ENCODE results near the gene MPL.

Gene MPL

DNA sequence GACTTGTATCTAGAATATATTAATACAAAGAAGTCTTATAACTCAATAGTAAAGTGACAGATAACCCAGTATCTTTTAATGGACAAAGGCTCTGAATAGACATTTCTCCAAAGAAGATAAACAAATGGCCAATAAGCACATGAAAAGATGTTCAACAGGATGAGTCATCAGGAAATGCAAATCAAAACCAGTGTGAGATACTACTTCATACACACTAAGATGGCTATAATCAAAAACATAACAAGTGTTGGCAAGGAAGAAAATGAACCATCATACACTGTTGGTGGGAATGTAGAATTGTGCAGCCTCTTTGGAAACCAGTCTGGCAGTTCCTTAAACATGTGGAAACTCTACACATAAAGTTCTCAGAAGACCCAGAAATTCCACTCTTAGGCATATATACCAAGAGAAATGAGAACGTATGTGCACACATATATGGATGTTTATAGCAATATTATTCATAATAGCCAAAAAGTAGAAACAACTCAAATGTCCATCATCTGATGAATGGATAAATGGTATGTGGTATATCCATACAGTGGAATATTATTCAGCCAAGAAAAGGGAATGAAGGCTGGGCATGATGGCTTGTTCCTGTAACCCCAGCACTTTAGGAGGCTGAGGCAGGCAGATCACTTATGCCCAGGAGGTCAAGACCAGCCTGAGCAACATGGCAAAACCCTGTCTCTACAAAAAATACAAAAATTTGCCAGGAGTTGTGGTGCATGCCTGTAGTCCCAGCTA lies 9.9 kb upstream of the MPL start:
- DNase-seq: no peak

DNA sequence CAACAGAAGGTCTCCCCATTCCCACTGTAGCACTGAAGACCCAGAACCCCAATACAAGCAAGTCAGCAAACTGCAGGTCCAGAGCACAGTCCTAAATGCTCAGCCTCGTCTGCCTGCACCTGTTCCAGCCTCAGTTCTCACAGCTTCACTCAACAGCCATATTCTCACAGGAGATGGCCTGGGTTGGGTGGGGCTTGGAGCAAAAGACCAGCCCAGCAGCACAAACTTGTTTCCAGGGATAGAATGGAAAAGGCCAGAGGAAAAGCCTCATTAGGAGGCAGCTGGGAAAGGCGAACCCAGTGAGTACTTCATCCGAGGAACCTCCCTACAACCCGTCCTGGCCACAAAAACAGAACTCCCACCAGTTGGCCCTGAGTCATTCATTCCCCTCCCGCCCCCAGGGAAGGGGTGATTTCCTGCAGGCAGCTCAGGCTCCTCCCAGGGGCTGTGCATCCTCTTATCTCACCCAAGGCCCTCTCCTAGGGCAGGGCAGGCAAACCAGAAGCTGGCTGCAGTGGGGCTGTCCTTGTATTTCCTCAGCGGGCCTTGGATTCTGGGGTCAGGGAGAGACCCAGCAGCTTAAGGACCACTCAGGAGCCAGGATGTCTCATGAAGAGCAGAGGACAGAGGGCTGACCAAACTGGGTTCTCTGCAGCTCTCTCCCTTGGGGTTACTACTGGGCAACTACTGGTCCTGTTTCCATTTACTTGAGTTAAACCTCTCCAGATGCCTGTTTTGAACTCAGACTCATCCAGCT lies 7.4 kb upstream of the MPL start:
- no peak for DNase-seq

DNA sequence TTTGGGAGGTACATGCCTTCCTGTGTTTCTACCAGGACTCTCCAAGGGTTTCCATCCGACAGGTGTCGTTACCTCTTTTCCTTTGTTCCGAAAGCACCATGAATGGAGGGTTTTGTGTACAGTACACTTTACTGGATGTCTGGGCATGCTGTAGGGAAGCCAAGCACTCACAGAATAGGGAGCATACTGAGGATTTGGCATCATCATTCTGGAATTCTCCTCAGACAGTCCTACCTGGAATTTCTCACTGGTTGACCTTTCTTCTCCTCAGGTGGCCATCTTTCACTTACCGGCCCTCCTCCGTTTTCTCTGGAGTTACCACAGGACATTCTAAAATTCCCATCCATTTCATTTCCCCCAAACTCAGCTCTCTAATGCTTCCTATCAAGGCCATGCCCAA lies 5.9 kb upstream of the MPL start:
- no peak for DNase-seq

DNA sequence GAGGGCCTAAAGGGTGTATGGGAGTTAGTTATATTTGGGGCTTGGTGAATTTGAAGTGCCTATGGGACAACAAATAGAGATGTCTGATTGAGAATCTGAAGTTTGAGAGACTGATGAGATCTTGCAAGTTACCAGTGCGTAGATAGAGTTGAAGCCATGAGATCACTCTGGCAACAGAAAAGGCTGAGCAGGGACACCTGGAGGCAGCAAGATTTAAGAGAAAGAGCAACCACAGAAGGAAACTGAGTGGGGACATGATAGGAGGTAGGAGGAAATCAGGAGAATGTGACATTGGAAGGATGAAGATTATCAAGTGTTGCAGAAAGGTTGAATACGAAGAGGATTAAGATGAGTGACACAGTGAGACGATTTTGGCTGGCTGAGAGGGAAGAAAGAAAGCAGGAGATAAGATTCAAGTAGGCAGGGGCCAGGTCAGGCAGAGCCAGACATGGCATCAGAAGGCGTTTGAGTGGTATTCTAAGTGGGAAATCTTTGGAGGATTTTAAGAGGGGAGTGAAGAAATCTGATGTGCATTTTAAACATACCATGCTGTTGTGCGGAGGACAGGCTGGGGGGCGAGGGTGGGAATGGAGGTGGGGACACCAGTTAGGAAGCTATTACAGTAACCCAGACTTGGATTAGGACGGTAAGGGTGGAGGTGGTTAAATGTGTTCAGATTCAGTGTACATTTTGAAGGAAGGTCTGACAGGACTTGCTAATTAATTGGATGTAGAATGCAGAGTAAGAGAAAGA lies 3.0 kb upstream of the MPL start:
- no peak for DNase-seq

DNA sequence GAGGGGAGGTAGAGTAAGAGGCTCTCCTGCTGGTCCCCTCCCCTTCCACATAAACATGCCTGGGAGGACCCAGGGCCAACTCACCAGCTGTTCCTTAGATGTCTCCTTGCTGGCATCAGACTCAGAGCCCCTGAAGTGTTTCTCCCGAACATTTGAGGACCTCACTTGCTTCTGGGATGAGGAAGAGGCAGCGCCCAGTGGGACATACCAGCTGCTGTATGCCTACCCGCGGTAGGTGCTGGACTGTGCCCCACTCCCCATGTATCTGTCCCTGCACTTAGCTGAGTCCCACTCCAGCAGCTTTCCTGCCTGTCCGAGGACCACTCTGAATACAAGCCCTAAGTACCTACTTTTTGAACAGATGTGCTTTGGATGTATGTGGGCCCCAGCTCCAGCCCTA lies 383 bp downstream of the MPL start:
- DNase-seq: no peak

DNA sequence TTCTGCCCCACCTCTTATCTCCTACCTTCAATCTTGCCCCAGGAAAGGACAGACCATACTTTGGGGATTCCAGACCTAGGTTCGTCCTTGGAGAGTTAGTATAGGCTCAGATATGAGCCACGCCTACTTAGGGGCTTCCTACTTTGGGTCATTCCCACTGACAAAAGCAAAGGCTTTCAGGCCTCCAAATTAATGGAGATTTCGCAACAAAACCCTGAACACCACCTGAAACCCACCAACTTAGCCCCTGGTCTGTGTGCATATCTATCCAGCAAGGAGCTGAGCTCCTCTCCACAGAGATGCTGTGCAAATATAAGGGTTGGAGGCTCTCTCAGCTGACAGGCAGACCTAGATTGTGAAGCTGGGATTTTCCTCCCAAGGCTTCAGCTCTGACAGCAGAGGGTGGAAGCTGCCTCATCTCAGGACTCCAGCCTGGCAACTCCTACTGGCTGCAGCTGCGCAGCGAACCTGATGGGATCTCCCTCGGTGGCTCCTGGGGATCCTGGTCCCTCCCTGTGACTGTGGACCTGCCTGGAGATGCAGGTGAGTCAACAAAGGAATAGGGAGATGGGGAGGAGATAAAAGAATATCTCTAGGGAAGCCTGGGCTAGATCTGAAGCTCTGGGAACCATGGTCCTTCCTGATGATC lies 2.1 kb downstream of the MPL start:
- DNase-seq: no peak

DNA sequence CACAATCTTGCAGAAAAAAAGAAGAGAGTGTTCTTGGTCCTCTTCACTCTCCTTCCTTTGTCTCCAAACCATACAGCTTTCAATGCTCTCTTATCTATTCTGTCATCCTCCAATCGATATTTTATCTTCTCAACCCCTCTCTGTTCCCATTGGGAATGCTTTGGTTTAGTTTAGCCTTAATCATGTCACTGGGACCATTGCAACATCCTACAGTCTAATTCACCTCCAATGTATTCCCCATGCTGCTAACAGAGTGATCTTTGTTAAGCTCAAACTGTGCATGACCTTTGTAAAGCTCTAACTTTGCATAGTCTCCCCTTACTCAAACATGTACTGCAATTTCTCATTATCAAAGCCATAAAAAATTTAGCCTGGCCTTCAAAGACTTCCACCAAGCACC lies 2.9 kb downstream of the MPL start:
- no peak for DNase-seq

DNA sequence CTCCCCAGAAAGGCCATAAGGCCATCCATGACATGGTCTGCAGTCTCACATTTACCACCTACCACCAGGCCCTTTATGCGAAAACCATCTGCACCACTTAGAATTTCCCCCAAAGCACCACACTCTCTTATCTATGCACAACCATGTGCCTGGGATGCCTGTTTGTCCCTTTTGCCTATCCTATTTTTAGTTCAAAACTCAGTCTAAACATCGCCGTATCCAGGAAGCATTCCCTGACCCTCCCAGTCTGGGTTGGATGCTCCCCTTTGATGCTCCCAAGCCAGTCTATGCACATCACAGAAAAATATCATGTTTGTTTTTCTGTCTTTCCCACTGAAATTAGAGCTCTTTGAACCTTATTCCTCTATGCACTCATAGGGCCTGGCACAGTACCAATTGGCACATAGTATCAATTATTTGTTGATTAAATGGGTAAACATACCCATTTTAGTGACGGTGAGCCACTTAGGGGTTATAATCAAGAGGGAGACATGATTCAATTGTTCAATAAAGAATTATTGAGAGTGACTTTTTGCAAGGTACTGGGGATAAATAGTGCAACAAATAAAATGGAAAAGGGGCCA lies 6.7 kb downstream of the MPL start:
- DNase-seq: no peak

DNA sequence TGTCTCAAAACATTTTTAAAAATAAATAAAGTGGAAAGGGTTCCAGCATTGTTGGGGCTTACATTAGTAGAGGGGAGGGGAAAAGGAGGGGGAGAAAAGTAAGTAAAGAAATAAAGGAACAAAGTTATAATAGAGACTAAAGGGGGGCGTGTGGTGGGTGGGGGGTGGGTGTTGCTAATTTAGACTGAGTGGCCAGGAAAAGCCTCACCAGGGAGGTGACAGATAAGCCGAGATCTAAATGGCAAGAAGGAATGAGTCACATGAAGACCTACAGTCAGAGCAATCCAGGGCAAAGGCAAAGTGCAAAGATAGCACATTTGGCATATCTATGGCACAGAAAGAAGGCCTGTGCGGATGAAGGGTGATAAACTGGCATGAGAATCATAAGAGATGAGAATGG lies 7.5 kb downstream of the MPL start:
- no peak for DNase-seq

DNA sequence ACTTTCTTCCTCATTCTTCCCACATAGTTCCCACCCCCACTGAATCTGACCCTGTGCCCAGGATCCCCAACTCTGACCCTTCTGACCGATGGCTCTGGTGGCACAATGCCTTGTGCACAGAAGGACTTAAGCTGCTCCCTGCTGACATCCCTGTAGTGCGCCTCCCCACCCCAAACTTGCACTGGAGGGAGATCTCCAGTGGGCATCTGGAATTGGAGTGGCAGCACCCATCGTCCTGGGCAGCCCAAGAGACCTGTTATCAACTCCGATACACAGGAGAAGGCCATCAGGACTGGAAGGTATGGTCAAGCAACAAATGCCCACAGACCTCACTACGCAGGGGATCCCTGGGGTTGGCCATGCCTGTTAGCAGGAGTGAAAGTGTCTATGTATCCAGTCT lies 9.0 kb downstream of the MPL start:
- DNase-seq: no peak

DNA sequence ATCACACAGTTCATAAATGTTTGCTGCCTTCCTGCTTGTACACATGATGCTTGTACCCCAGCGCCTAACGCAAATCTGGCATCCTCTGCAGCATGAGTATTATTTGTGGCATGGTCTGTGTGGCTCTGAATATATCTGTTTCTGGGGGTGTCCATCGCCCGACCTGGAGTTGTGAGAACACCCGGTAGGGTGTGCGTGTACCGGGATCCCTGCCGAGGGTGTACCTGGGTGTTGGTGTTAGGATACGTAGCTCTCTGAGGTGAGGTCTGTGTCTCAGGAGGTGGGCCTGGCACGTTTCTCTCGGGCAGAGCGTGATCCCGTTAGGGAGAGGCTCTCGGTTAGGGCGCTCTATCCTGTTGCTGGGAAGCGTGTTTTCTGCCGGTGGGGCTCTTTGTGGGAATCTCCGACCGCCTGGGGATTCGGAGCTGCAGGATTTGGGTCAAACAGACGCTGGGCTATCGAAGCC lies 10.8 kb downstream of the MPL start:
- peak; percentile 90 for DNase-seq

DNA sequence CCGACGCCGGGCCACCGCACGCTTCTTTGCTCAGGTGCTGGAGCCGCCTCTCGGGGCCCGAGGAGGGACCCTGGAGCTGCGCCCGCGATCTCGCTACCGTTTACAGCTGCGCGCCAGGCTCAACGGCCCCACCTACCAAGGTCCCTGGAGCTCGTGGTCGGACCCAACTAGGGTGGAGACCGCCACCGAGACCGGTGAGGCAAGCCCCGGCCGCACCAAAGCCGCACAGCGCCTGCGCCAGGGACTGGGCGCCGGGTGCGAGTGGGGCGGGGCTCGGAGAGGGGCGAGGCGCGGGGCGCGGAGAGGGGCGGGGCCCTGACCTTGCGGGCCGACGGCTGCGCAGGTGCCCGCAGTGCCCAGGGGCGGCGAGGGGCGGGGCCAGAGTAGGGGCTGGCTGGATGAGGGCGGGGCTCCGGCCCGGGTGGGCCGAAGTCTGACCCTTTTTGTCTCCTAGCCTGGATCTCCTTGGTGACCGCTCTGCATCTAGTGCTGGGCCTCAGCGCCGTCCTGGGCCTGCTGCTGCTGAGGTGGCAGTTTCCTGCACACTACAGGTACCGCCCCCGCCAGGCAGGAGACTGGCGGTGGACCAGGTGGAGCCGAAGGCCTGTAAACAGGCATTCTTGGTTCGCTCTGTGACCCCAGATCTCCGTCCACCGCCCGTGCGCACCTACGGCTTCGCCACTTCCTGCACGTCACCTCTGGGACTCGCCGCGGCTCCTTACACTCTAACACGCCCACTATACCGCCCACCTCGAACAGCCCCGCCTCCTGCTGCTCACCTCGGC lies 11.4 kb downstream of the MPL start:
- DNase-seq: peak; percentile 94

DNA sequence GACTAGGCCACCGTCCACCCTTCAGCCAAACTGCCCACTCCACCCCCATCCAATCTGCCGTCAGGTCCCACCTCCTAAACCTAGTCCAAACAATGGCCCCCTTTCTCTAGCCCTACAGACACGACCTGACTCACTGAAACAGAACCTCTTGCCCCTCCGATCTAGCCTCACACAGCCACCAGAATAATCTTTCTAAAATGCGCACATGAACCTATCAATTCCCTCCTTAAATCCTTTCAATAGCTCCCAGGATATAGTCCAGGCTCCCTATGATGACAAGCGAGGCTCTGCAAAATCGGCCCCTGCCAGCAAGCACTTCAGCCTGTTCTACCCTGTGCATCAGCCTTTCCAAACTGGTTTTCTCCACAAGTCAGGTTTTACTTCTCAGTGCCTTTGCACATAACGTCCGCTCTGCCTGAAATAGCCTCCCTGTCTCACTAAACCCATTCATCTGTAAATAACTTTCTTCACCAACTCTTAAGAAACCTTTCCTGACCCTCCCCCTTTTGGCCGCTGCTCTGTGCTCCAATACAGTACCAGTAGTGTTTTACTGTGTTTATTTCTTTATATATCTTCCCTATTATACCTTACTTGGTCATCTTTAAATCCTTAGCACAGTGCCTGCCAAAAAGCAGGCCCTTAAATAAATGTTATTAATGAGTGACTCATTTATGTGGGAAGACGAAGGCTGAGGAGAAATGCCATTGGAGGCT lies 12.1 kb downstream of the MPL start:
- peak; percentile 54 for DNase-seq

DNA sequence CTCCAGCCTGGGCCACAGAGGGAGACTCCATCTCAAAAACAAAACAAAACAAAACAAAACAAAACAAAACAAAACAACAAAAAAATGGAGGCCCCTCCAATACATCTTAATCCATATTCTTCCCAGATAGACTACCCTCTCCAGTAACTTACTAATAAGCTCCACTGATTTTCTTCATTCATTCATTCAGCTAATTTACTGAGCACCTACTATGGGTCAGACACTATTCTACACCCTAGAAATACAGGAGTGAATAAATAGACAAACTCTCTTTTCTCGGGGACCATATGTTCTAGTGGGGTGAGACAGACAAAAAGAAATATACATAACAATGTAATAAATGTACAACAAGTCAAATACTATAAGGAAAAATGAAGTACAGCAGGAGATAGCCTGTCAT lies 13.4 kb downstream of the MPL start:
- DNase-seq: no peak

DNA sequence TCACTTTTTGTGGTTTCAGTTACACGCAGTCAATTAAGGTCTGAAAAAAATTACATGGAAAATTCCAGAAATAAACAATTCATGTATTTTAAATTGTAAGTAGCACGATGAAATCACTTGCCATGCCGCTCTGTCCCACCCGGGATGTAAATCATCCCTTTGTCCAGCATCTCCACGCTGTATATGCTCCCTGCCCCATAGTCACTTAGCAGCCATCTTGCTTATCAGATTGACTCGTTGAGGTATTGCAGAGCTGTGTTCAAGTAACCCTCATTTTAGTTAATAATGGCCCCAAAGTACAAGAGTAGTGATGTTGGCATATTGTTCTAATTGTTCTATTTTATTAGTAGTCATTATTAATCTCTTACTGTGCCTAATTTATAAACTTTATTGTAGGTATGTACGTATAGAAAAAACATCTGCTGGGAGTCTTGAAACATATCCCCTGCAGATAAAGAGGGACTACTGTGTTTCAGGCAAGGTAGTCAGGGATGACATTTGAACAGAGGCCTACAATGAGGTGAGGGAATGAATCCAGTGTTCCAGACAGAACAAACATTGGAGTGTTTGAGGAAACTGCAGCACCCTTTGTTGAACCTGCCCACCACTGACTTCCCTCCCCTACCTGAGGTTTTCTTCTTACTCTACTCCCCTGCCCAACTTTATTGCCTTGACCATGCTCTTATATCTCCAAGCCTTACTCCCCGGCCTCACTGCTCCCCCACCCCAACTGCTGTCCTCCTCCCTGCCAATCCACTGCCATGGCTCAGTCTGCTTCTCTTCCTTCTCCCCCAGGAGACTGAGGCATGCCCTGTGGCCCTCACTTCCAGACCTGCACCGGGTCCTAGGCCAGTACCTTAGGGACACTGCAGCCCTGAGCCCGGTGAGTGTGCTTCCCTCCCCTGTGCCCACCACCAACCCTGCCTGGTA lies 14.1 kb downstream of the MPL start:
- DNase-seq: no peak

DNA sequence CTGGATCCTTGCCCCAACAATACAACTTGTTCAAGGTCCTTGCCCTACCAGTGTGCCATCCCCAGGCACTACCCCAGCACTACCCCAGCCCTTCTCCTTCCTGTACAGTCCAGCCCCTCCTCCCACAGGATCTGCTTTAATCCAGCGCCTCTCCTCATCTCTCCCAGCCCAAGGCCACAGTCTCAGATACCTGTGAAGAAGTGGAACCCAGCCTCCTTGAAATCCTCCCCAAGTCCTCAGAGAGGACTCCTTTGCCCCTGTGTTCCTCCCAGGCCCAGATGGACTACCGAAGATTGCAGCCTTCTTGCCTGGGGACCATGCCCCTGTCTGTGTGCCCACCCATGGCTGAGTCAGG lies 14.7 kb downstream of the MPL start:
- DNase-seq: no peak

DNA sequence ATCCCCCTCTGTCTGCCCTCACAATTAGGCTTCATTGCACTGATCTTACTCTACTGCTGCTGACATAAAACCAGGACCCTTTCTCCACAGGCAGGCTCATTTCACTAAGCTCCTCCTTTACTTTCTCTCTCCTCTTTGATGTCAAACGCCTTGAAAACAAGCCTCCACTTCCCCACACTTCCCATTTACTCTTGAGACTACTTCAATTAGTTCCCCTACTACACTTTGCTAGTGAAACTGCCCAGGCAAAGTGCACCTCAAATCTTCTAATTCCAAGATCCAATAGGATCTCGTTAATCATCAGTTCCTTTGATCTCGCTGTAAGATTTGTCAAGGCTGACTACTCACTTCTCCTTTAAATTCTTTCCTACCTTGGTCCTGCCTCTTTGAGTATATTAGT lies 15.3 kb downstream of the MPL start:
- no peak for DNase-seq

DNA sequence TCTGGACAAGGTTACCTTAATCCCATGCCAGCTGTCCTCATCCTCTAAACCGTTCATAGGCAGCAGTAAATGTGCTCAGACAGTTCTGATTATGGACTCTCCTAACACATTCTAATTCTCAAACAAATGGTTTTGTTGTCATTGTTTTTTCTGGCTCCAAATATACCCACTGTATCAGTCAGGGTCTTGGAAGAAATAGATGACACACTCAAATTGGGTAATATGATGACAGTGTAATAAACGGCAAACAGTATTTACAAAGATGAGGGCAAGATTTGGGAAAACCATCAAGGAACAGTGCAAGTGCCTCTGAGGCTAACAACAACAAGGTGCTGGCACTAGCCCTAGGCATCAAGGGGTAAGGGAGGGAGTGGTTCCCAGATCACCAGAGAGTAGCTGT lies 16.9 kb downstream of the MPL start:
- DNase-seq: no peak

DNA sequence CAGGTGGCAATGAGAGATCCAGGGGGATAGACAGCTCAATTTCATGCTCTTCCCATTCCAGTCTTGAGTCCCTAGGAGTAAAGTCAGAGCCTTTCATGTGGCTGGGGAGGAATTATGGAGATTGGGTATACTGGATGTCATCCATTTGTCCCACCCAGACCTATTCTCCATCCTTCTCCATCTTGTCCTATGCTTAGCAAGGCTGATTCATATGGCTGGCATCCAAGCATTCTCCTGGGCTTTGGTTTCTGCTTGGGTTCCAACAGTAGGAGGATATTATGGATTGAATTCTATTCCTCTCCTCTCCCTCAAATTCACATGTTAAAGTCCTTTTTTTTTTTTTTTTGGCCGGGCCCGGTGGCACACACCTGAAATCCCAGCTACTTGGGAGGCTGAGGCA lies 17.3 kb downstream of the MPL start:
- no peak for DNase-seq

DNA sequence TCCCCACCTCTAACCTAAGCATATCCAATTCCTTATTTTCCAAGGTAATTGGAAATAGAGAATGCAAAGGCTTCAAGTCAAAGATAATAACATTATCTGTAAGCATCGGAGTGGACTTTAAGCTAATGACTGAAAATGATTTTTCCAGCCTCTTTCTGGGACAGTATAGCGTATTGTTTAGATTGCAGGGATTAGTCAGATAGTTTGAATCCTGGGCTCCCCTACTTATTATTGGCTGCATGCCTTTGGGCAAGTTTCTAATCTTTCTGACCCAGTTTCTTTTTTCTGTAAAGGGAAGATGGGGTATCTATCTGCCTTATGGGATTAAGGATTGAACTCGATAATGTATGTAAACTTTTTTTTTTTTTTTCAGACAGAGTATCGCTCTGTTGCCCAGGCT lies 19.6 kb downstream of the MPL start:
- no peak for DNase-seq
